Progenitor cell of endocrine pancreas (in vitro differentiated cells): ENCODE results near the gene SMPD3. TPM values are rescaled to one million over a fixed set of nuclear protein-coding genes. Genes with fewer than 3 reads are reported as not detected.

Experiments used
- DNase-seq: peaks from one replicate; pipeline ENCODE4 v3.0.0; 2021; ENCODE audit warnings: low spot score; ENCODE audit not compliant: unreplicated experiment
- H3K27ac Mint-ChIP-seq: 2 replicates; pipeline ENCODE4 v1.8.0; 2021; ENCODE audit warnings: mild to moderate bottlenecking, moderate library complexity, mixed read lengths
- H3K27me3 Mint-ChIP-seq: 2 replicates; pipeline ENCODE4 v1.8.0; 2021; ENCODE audit warnings: mixed read lengths
- H3K36me3 Mint-ChIP-seq: 2 replicates; pipeline ENCODE4 v1.8.0; 2022; ENCODE audit warnings: mixed read lengths; ENCODE audit not compliant: insufficient read depth
- H3K4me1 Mint-ChIP-seq: 2 replicates; pipeline ENCODE4 v1.8.0; 2021; ENCODE audit warnings: low read depth, mixed read lengths
- H3K4me3 Mint-ChIP-seq: 2 replicates; pipeline ENCODE4 v1.8.0; 2021; ENCODE audit warnings: low read depth, mild to moderate bottlenecking, moderate library complexity, mixed read lengths
- H3K9me3 Mint-ChIP-seq: 2 replicates; pipeline ENCODE4 v1.8.0; 2021; ENCODE audit warnings: low read depth, mixed read lengths
- total RNA-seq: library from RNA; stranded (reverse); gene quantifications from 2 replicates; pipeline ENCODE4 v1.2.1, GENCODE V29; 2021
- TF ChIP-seq, protein P1 (sequence below): fragments of 200-600 bp; sonication (generic); IDR thresholded peaks from one replicate; pipeline ENCODE4 v1.5.0; 2021; ENCODE audit warnings: antibody characterized with exemption, mild to moderate bottlenecking; ENCODE audit not compliant: unreplicated experiment

Gene SMPD3
- total RNA-seq, 1 donor from 2014 or later, result 1.7 TPM

- Mint-ChIP-seq H3K27ac (no peak overlapping the region), H3K4me1 (peaks cover 15% of the 10 kb centered on the region), H3K36me3 (no peaks in the 10 kb centered on the region), H3K27me3 (peaks cover 8% of the 10 kb centered on the region), H3K9me3 (no peaks in the 10 kb centered on the region), H3K4me3 (no peak overlapping the region)
- TF ChIP-seq, protein P1, sequence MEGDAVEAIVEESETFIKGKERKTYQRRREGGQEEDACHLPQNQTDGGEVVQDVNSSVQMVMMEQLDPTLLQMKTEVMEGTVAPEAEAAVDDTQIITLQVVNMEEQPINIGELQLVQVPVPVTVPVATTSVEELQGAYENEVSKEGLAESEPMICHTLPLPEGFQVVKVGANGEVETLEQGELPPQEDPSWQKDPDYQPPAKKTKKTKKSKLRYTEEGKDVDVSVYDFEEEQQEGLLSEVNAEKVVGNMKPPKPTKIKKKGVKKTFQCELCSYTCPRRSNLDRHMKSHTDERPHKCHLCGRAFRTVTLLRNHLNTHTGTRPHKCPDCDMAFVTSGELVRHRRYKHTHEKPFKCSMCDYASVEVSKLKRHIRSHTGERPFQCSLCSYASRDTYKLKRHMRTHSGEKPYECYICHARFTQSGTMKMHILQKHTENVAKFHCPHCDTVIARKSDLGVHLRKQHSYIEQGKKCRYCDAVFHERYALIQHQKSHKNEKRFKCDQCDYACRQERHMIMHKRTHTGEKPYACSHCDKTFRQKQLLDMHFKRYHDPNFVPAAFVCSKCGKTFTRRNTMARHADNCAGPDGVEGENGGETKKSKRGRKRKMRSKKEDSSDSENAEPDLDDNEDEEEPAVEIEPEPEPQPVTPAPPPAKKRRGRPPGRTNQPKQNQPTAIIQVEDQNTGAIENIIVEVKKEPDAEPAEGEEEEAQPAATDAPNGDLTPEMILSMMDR, result peak; percentile 41
- no peak for DNase-seq
Observed at GRCh38 chr16:68382296-68382718, 66.0 kb downstream of the SMPD3 start.

GRCh38 chr16:68381363-68381724, 67.0 kb downstream of the SMPD3 start:
- Mint-ChIP-seq H3K4me3 (no peak overlapping the region), H3K27me3 (peaks cover 8% of the 10 kb centered on the region), H3K9me3 (no peaks in the 10 kb centered on the region), H3K36me3 (no peaks in the 10 kb centered on the region), H3K4me1 (peaks cover 15% of the 10 kb centered on the region), H3K27ac (no peak overlapping the region)
- TF ChIP-seq, protein P1, result no peak
- DNase-seq, result no peak

DNA sequence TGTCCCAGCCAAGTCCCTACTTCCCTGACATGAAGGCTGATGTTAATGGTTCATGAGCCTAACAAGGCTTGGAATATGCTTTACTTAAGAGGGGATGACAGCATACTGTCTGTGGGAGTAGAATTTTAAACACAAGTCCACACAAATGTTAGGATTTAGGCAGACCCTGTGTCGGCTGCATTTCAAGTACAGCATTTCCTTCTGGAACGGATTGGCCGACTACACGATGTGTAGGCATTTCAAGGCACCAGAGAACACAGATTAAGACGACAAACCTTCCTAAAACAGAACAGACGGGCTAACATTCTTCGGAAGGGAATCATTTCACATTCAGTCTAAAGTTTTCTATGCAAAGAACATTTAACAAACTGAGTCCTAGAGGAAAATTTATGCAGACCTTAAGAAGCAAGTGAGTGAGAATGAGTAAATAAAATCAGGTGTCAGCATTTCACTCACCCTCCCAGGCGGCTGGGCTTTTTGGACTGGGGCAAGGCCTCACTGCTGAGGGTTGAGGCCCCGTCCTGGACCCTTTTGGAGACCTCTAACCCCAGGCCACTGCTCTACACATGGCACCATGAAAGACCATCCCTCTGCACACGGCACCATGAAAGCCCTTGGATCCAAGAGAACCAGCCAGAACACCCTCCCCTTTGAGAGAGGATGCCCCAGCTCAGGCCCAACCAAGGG, 67.5 kb downstream of the SMPD3 start:
- H3K9me3 Mint-ChIP-seq, result no peaks in the 10 kb centered on the region
- no peak overlapping the region for H3K4me3 Mint-ChIP-seq
- TF ChIP-seq, protein P1, result no peak
- DNase-seq, result no peak
- H3K27ac Mint-ChIP-seq, result no peak overlapping the region
- no peaks in the 10 kb centered on the region for H3K36me3 Mint-ChIP-seq
- peaks cover 14% of the 10 kb centered on the region for H3K4me1 Mint-ChIP-seq
- H3K27me3 Mint-ChIP-seq, result peaks cover 10% of the 10 kb centered on the region

- peaks cover 9% of the 10 kb centered on the region for H3K4me1 Mint-ChIP-seq
- TF ChIP-seq, protein P1, result no peak
- no peak for DNase-seq
- H3K4me3 Mint-ChIP-seq, result no peak overlapping the region
- no peaks in the 10 kb centered on the region for H3K36me3 Mint-ChIP-seq
- H3K27me3 Mint-ChIP-seq, result peaks cover 11% of the 10 kb centered on the region
- no peak overlapping the region for H3K27ac Mint-ChIP-seq
- H3K9me3 Mint-ChIP-seq, result no peaks in the 10 kb centered on the region
Observed at GRCh38 chr16:68380348-68380670, 68.0 kb downstream of the SMPD3 start.

DNA sequence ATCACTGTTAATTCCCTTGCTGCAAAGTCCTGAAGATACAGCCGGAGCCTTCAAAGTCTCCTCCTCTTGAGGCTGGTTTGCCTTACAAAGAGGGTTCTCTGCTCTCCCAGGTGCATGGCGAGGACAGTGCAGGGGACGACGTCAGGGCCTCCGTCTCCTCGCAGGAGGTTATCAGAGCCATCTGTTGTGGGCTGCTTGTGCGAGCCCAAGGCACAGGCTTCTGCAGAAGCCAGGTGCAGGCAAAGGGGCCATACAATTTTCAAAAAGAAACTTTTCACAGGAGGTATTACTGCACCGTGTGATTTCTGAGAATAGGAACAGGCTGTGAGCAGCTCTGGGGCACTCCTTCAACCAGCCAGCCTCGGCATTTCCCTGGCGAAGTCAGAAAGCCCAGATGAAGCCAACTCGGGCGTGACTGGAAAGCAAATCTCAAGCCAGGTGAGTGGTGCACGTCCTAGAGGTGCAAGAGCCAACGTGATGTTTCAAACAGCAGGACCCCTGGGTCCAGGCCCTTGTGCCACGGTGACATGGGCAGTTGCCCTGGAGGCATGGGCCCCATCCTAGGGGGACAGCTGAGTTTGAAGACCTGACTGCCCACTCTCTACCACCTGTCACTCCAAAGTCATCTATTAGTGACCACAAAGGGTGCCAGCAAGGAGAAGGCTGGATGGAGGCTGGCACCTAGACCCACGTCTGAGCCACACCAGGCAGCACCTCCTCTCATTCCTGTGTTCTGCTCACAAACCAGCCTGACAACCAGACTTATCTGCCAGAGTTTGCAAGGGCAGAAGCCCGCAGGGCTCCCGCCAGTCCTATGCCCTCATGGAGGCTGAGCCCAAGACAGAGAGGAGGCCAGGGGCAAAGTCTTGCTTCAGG, 68.6 kb downstream of the SMPD3 start:
- Mint-ChIP-seq H3K9me3 (no peaks in the 10 kb centered on the region), H3K27ac (no peak overlapping the region), H3K4me1 (peaks cover 9% of the 10 kb centered on the region), H3K4me3 (no peak overlapping the region), H3K27me3 (peaks cover 14% of the 10 kb centered on the region), H3K36me3 (no peaks in the 10 kb centered on the region)
- no peak for DNase-seq
- TF ChIP-seq, protein P1, result no peak
